Measurements from ENCODE around the gene DPM3.

DNA sequence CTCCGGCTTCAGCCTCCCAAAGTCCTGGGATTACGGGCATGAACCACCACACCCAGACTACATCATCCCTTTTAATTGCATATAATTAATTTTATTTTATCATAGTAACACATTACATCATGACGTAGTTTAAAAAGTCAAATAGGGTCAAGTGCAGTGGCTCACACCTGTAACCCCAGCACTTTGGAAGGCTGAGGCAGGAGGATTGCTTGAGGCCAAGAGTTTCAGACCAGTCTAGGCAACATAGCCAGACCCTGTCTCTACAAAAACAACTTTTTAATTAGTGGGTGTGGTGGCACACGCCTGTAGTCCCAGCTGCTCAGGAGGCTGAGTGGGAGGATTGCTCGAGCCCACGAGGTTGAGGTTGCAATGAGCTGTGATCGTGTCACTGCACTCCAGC is 41.0 kb downstream of the DPM3 start:
- TF ChIP-seq, protein P1, sequence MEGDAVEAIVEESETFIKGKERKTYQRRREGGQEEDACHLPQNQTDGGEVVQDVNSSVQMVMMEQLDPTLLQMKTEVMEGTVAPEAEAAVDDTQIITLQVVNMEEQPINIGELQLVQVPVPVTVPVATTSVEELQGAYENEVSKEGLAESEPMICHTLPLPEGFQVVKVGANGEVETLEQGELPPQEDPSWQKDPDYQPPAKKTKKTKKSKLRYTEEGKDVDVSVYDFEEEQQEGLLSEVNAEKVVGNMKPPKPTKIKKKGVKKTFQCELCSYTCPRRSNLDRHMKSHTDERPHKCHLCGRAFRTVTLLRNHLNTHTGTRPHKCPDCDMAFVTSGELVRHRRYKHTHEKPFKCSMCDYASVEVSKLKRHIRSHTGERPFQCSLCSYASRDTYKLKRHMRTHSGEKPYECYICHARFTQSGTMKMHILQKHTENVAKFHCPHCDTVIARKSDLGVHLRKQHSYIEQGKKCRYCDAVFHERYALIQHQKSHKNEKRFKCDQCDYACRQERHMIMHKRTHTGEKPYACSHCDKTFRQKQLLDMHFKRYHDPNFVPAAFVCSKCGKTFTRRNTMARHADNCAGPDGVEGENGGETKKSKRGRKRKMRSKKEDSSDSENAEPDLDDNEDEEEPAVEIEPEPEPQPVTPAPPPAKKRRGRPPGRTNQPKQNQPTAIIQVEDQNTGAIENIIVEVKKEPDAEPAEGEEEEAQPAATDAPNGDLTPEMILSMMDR (IDR thresholded peaks at IDR 0.05; ENCODE audit: insufficient read depth, low read length): no peak
- TF ChIP-seq GABPA (IDR thresholded peaks at IDR 0.05; ENCODE audit: low read depth) (no peak), SPI1 (IDR thresholded peaks at IDR 0.05; ENCODE audit: borderline replicate concordance, low read depth) (no peak), POLR2AphosphoS5 (IDR thresholded peaks at IDR 0.05; ENCODE audit: low read depth) (no peak)
- TF ChIP-seq, protein P2, sequence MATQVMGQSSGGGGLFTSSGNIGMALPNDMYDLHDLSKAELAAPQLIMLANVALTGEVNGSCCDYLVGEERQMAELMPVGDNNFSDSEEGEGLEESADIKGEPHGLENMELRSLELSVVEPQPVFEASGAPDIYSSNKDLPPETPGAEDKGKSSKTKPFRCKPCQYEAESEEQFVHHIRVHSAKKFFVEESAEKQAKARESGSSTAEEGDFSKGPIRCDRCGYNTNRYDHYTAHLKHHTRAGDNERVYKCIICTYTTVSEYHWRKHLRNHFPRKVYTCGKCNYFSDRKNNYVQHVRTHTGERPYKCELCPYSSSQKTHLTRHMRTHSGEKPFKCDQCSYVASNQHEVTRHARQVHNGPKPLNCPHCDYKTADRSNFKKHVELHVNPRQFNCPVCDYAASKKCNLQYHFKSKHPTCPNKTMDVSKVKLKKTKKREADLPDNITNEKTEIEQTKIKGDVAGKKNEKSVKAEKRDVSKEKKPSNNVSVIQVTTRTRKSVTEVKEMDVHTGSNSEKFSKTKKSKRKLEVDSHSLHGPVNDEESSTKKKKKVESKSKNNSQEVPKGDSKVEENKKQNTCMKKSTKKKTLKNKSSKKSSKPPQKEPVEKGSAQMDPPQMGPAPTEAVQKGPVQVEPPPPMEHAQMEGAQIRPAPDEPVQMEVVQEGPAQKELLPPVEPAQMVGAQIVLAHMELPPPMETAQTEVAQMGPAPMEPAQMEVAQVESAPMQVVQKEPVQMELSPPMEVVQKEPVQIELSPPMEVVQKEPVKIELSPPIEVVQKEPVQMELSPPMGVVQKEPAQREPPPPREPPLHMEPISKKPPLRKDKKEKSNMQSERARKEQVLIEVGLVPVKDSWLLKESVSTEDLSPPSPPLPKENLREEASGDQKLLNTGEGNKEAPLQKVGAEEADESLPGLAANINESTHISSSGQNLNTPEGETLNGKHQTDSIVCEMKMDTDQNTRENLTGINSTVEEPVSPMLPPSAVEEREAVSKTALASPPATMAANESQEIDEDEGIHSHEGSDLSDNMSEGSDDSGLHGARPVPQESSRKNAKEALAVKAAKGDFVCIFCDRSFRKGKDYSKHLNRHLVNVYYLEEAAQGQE (IDR thresholded peaks at IDR 0.05; ENCODE audit: insufficient replicate concordance, low read depth): no peak
